ENCODE measurements around the gene NFKBIZ. TPM values are rescaled to one million over a fixed set of nuclear protein-coding genes. Genes with fewer than 3 reads are reported as not detected.

NFKBIZ gene
- total and polyA plus RNA-seq, 2 donors (not counting 3 experiments of a cell fraction or from before 2014, with no cell fraction given) = 17.5 to 28.9 TPM

DNA sequence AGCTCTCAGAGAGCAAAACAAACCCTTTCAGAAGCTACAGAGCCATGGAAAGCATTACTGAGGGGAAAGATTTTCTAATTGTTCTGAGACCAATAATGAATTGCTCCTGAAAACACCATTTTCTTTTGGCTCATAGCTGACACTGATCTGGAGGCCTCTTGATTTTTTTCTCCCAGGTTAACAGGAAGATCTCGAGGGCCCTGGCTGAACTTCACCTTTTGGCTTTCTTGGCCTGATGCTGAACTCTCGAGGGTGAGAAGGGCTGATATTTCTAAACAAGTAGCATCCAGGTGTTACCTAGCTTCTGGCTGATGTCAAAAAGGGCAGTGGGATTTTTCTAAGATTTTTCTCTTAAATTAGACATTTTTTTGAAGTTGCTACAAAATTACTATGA lies 19.9 kb upstream of the NFKBIZ start:
- ChIA-PET POLR2A (no interaction called here), CTCF (interaction anchor here (1.9 kb wide), 1 partner anchor 396 kb away, joined by 5 read pairs; no protein-coding TSS in a partner anchor)
- no peaks in the 10 kb centered on the region for H3K9me3 ChIP-seq (replicated peaks; ENCODE audit: control insufficient read depth, insufficient read depth, low read length)
- H3K9me1 ChIP-seq (replicated peaks; ENCODE audit: control insufficient read depth, extremely low read depth, insufficient read depth, low read length) = no peaks in the 10 kb centered on the region
- H3K27me3 ChIP-seq (ENCODE audit: control insufficient read depth in 2 of 2, insufficient read depth in 2 of 2, low read length in 2 of 2) = no peaks in the 10 kb centered on the region
- no peak overlapping the region for H3K4me3 ChIP-seq (replicated peaks in 1 of 3; ENCODE audit: insufficient read depth in 1 of 3, low read depth in 1 of 3, low read length in 3 of 3)
- no TSS peak for BruUV-seq (replicated peaks)
- no peak overlapping the region for H3K9ac ChIP-seq (replicated peaks; ENCODE audit: extremely low read depth, insufficient read depth, low read length)
- FAIRE-seq (no peak), DNase-seq (ENCODE audit: low read depth, low spot score) (no peak)
- dilution Hi-C loops (cut with MboI; ENCODE audit: extremely low pct_ligation_motif_present, low sequenced_read_pairs) (no loop called here), intact Hi-C loops (cut with micrococcal nuclease) (no loop called here)
- H3K27ac ChIP-seq (ENCODE audit: insufficient read depth, low read depth, low read length) = no peak overlapping the region
- H4K20me1 ChIP-seq (replicated peaks; ENCODE audit: control insufficient read depth, extremely low read depth, insufficient read depth, low read length) = no peaks in the 10 kb centered on the region
- H3K36me3 ChIP-seq (ENCODE audit: control insufficient read depth in 2 of 2, extremely low read depth in 1 of 2, insufficient read depth in 2 of 2, low read length in 2 of 2) = no peaks in the 10 kb centered on the region
- H3K4me1 ChIP-seq (ENCODE audit: control insufficient read depth, extremely low read depth, insufficient read depth, low read length) = peaks cover 12% of the 10 kb centered on the region
- H3K79me2 ChIP-seq (ENCODE audit: control insufficient read depth, insufficient read depth, low read length) = no peaks in the 10 kb centered on the region
- no peak overlapping the region for H3K4me2 ChIP-seq (ENCODE audit: insufficient read depth, low read length)
- TF ChIP-seq FOS (IDR thresholded peaks at IDR 0.05; ENCODE audit: borderline replicate concordance, insufficient read depth, low read length) = no peak
- no peak for TF ChIP-seq EZH2 (IDR thresholded peaks at IDR 0.05; ENCODE audit: borderline replicate concordance, low read depth, low read length, severe bottlenecking)
- no peak for TF ChIP-seq JUN (IDR thresholded peaks at IDR 0.05; ENCODE audit: borderline replicate concordance, insufficient read depth, insufficient read length, low read depth)
- TF ChIP-seq GATA2 (IDR thresholded peaks at IDR 0.05; ENCODE audit: insufficient read depth, insufficient read length, low read depth, low read length) = no peak
- TF ChIP-seq CTCF (IDR thresholded peaks at IDR 0.05; ENCODE audit: extremely low read depth in 1 of 2, insufficient read depth in 1 of 2, low read depth in 1 of 2, low read length in 2 of 2) = no peak
- TF ChIP-seq POLR2A (IDR thresholded peaks at IDR 0.05; ENCODE audit: low read depth, low read length) = no peak
- TF ChIP-seq MYC (IDR thresholded peaks at IDR 0.05; ENCODE audit: low read depth, low read length) = no peak
- no peak for TF ChIP-seq POLR2AphosphoS5 (IDR thresholded peaks at IDR 0.05; ENCODE audit: insufficient read depth, low read depth, low read length)
- no peak overlapping the region for H2AFZ ChIP-seq (ENCODE audit: low read depth, low read length)
